Measurements from ENCODE around the gene GABRG3.

Gene GABRG3

GRCh38 chr15:27238707-27239423 is 267.9 kb downstream of the GABRG3 start:
- no peak for DNase-seq (ENCODE audit: low read depth in 2 of 2)

- no peak for DNase-seq (ENCODE audit: low read depth in 2 of 2)
These were observed 271.0 kb downstream of the GABRG3 start for GRCh38 chr15:27241943-27242342.

- no peak for DNase-seq (ENCODE audit: low read depth in 2 of 2)
These were observed 273.1 kb downstream of the GABRG3 start for GRCh38 chr15:27244047-27244446.

GRCh38 chr15:27248251-27248650 is 277.3 kb downstream of the GABRG3 start:
- no peak for DNase-seq (ENCODE audit: low read depth in 2 of 2)

- DNase-seq (ENCODE audit: low read depth in 2 of 2), result no peak
These were observed 278.2 kb downstream of the GABRG3 start for GRCh38 chr15:27249046-27249759.

- DNase-seq (ENCODE audit: low read depth in 2 of 2), result no peak
These were observed 278.8 kb downstream of the GABRG3 start for GRCh38 chr15:27249760-27250109.

GRCh38 chr15:27250223-27250622 is 279.2 kb downstream of the GABRG3 start:
- DNase-seq (ENCODE audit: low read depth in 2 of 2), result no peak

- DNase-seq (ENCODE audit: low read depth in 2 of 2), result no peak
These were observed 283.1 kb downstream of the GABRG3 start for GRCh38 chr15:27254055-27254454.

- no peak for DNase-seq (ENCODE audit: low read depth in 2 of 2)
These were observed 283.8 kb downstream of the GABRG3 start for GRCh38 chr15:27254801-27255200.

GRCh38 chr15:27256446-27256845 is 285.5 kb downstream of the GABRG3 start:
- no peak for DNase-seq (ENCODE audit: low read depth in 2 of 2)

- no peak for DNase-seq (ENCODE audit: low read depth in 2 of 2)
These were observed 287.3 kb downstream of the GABRG3 start for GRCh38 chr15:27258287-27258686.

- no peak for DNase-seq (ENCODE audit: low read depth in 2 of 2)
These were observed 289.5 kb downstream of the GABRG3 start for GRCh38 chr15:27260523-27260922.

- DNase-seq (ENCODE audit: low read depth in 2 of 2), result no peak
These were observed 297.9 kb downstream of the GABRG3 start for GRCh38 chr15:27268923-27269322.

- DNase-seq (ENCODE audit: low read depth in 2 of 2), result no peak
These were observed 300.3 kb downstream of the GABRG3 start for GRCh38 chr15:27271258-27271657.

- no peak for DNase-seq (ENCODE audit: low read depth in 2 of 2)
These were observed 301.4 kb downstream of the GABRG3 start for GRCh38 chr15:27272427-27272826.

GRCh38 chr15:27273506-27273905 is 302.5 kb downstream of the GABRG3 start:
- no peak for DNase-seq (ENCODE audit: low read depth in 2 of 2)

GRCh38 chr15:27278761-27279160 is 307.8 kb downstream of the GABRG3 start:
- DNase-seq (ENCODE audit: low read depth in 2 of 2), result no peak

GRCh38 chr15:27292641-27293040 is 321.7 kb downstream of the GABRG3 start:
- DNase-seq (ENCODE audit: low read depth in 2 of 2), result no peak

GRCh38 chr15:27293607-27294006 is 322.6 kb downstream of the GABRG3 start:
- no peak for DNase-seq (ENCODE audit: low read depth in 2 of 2)

GRCh38 chr15:27317736-27318135 is 346.8 kb downstream of the GABRG3 start:
- no peak for DNase-seq (ENCODE audit: low read depth in 2 of 2)

- DNase-seq (ENCODE audit: low read depth in 2 of 2), result no peak
These were observed 352.8 kb downstream of the GABRG3 start for GRCh38 chr15:27323801-27324200.

GRCh38 chr15:27324886-27325615 is 354.1 kb downstream of the GABRG3 start:
- no peak for DNase-seq (ENCODE audit: low read depth in 2 of 2)
